NCI-H446 treated with DMSO at 0.1 percent for 48 hours (cell line): ENCODE results near the gene ANGEL2.
"Not testable (repeated sequence)": the region's sequence is repeated elsewhere in the genome, so short reads cannot be mapped to it uniquely, and the experiment has no call there.

Experiments used
- DNase-seq: peaks from one replicate; lab custom pipeline; 2025; lab: John Stamatoyannopoulos, UW

Gene ANGEL2

GRCh38 chr1:212975111-212975918 lies 40.4 kb downstream of the ANGEL2 start:
- no peak for DNase-seq

- DNase-seq: no peak
Observed at GRCh38 chr1:212974711-212975110, 41.0 kb downstream of the ANGEL2 start.

GRCh38 chr1:212973899-212974298 lies 41.8 kb downstream of the ANGEL2 start:
- no peak for DNase-seq

- DNase-seq: no peak
Observed at GRCh38 chr1:212973426-212973825, 42.2 kb downstream of the ANGEL2 start.

- no peak for DNase-seq
Observed at GRCh38 chr1:212971312-212971711, 44.4 kb downstream of the ANGEL2 start.

- no peak for DNase-seq
Observed at GRCh38 chr1:212970085-212970484, 45.6 kb downstream of the ANGEL2 start.

- DNase-seq: no peak
Observed at GRCh38 chr1:212968368-212968863, 47.3 kb downstream of the ANGEL2 start.

- DNase-seq: no peak
Observed at GRCh38 chr1:212967801-212968200, 47.9 kb downstream of the ANGEL2 start.

GRCh38 chr1:212966616-212967015 lies 49.1 kb downstream of the ANGEL2 start:
- DNase-seq: no peak

- DNase-seq: not testable (repeated sequence)
Observed at GRCh38 chr1:212964993-212965392, 50.7 kb downstream of the ANGEL2 start.

- no peak for DNase-seq
Observed at GRCh38 chr1:212964102-212964501, 51.6 kb downstream of the ANGEL2 start.

- peak; percentile 13 for DNase-seq
Observed at GRCh38 chr1:212962509-212962908, 53.2 kb downstream of the ANGEL2 start.

- no peak for DNase-seq
Observed at GRCh38 chr1:212960932-212961331, 54.7 kb downstream of the ANGEL2 start.

- DNase-seq: no peak
Observed at GRCh38 chr1:212959266-212960220, 56.1 kb downstream of the ANGEL2 start.

- no peak for DNase-seq
Observed at GRCh38 chr1:212958175-212958574, 57.5 kb downstream of the ANGEL2 start.

GRCh38 chr1:212957546-212957945 lies 58.1 kb downstream of the ANGEL2 start:
- DNase-seq: no peak

- DNase-seq: no peak
Observed at GRCh38 chr1:212955961-212956620, 59.6 kb downstream of the ANGEL2 start.

- DNase-seq: no peak
Observed at GRCh38 chr1:212955098-212955497, 60.6 kb downstream of the ANGEL2 start.

GRCh38 chr1:212954514-212954913 lies 61.2 kb downstream of the ANGEL2 start:
- DNase-seq: no peak

GRCh38 chr1:212953321-212953720 lies 62.3 kb downstream of the ANGEL2 start:
- DNase-seq: no peak

- DNase-seq: no peak
Observed at GRCh38 chr1:212952641-212952976, 63.1 kb downstream of the ANGEL2 start.

- no peak for DNase-seq
Observed at GRCh38 chr1:212951947-212952640, 63.6 kb downstream of the ANGEL2 start.
